ENCODE results near the gene VDAC1.

Gene VDAC1

GRCh38 chr5:133924221-133924920, 80.4 kb downstream of the VDAC1 start:
- DNase-seq: no peak

- DNase-seq: no peak
Observed at GRCh38 chr5:133921979-133922378, 82.8 kb downstream of the VDAC1 start.

Measured in NCI-H2107 (cell line).